Stimulated activated naive CD8-positive, alpha-beta T cell treated with anti-CD3 and anti-CD28 coated beads, Interleukin-15, Interleukin-2, amounts not matched to agents 100 U/mL and 50 U/mL, for 24 hours (primary cell): Measurements from ENCODE around the gene CLDN11.

Source experiments
- ATAC-seq: fragments of 150-1000 bp; cut with Tn5 transposase; one replicate; pipeline ENCODE4 v1.10.0; 2021
- DNase-seq: peaks from one replicate; pipeline ENCODE4 v3.0.0; 2021

Gene CLDN11

GRCh38 chr3:170418422-170419398 is at the start of gene CLDN11:
Gene CLDN11 (plus strand): TSS chr3:170418868. CDS start chr3:170419067, 199 bp downstream.
- no peak for ATAC-seq
- DNase-seq = peak; percentile 11

- ATAC-seq = no peak
- no peak for DNase-seq
Measured at GRCh38 chr3:170368921-170369320, 49.7 kb upstream of the CLDN11 start.

- DNase-seq = no peak
- ATAC-seq = no peak
Measured at GRCh38 chr3:170372190-170372879, 46.3 kb upstream of the CLDN11 start.

GRCh38 chr3:170383567-170383966 is 35.1 kb upstream of the CLDN11 start:
- no peak for ATAC-seq
- DNase-seq = no peak

GRCh38 chr3:170386468-170386867 is 32.2 kb upstream of the CLDN11 start:
- DNase-seq (no peak), ATAC-seq (no peak)

- no peak for ATAC-seq
- DNase-seq = no peak
Measured at GRCh38 chr3:170387950-170388349, 30.7 kb upstream of the CLDN11 start.

- no peak for DNase-seq
- no peak for ATAC-seq
Measured at GRCh38 chr3:170391108-170391507, 27.6 kb upstream of the CLDN11 start.

GRCh38 chr3:170397685-170398084 is 21.0 kb upstream of the CLDN11 start:
- ATAC-seq (no peak), DNase-seq (no peak)

GRCh38 chr3:170405101-170405500 is 13.6 kb upstream of the CLDN11 start:
- ATAC-seq (no peak), DNase-seq (no peak)

- no peak for ATAC-seq
Measured at GRCh38 chr3:170410428-170411029, 8.1 kb upstream of the CLDN11 start.

GRCh38 chr3:170413291-170413690 is 5.4 kb upstream of the CLDN11 start:
- no peak for DNase-seq
- ATAC-seq = no peak

More at GRCh38 chr3:170410428-170411029, 8.1 kb upstream of the CLDN11 start:
- no peak for DNase-seq

GRCh38 chr3:170414202-170414663 is 4.4 kb upstream of the CLDN11 start:
- ATAC-seq = peak; percentile 65
- peak; percentile 19 for DNase-seq

- DNase-seq = no peak
- no peak for ATAC-seq
Measured at GRCh38 chr3:170417090-170417489, 1.6 kb upstream of the CLDN11 start.

GRCh38 chr3:170419557-170420087 is 954 bp downstream of the CLDN11 start:
- ATAC-seq = peak; percentile 26
- DNase-seq = peak; percentile 16

GRCh38 chr3:170420307-170420821 is 1.7 kb downstream of the CLDN11 start:
- DNase-seq = no peak
- ATAC-seq = no peak

- DNase-seq = no peak
Measured at GRCh38 chr3:170421111-170421641, 2.5 kb downstream of the CLDN11 start.

GRCh38 chr3:170421758-170422157 is 3.1 kb downstream of the CLDN11 start:
- ATAC-seq (no peak), DNase-seq (no peak)

More at GRCh38 chr3:170421111-170421641, 2.5 kb downstream of the CLDN11 start:
- no peak for ATAC-seq

- no peak for DNase-seq
- ATAC-seq = no peak
Measured at GRCh38 chr3:170423001-170423615, 4.4 kb downstream of the CLDN11 start.

- ATAC-seq (no peak), DNase-seq (no peak)
Measured at GRCh38 chr3:170424879-170425278, 6.2 kb downstream of the CLDN11 start.

GRCh38 chr3:170425491-170426239 is 7.0 kb downstream of the CLDN11 start:
- DNase-seq (no peak), ATAC-seq (no peak)
